Ovary (tissue), 9 donors: ENCODE results near the gene MYH11. TPM values are rescaled to one million over a fixed set of nuclear protein-coding genes. Genes with fewer than 3 reads are reported as not detected.
A peak's percentile ranks its signal among the peaks of the same experiment; 100 is the strongest.

ENCODE experiments used
- DNase-seq, 5 donors: peaks; one replicate each; pipeline ENCODE4 v3.0.0-alpha.2; 2019 to 2020
- H3K27ac ChIP-seq, 2 donors: fragments of 200-600 bp; one replicate each; pipeline versions ENCODE4 v1.5.1 to v1.8.0; 2019 to 2022
- H3K27me3 ChIP-seq: fragments of 200-600 bp; one replicate; pipeline ENCODE4 v1.8.0; 2022
- H3K36me3 ChIP-seq: fragments of 200-600 bp; sonication (generic); one replicate; pipeline ENCODE4 v1.5.1; 2019
- H3K4me1 ChIP-seq: one replicate; pipeline ENCODE4 v1.8.1; 2013; ENCODE audit warnings: mild to moderate bottlenecking, moderate library complexity; ENCODE audit not compliant: insufficient read depth
- H3K4me3 ChIP-seq: fragments of 200-600 bp; sonication (generic); one replicate; pipeline ENCODE4 v1.5.1; 2017
- H3K9me3 ChIP-seq, 2 donors: fragments of 200-600 bp in 1 of 2; sonication (generic) in 1 of 2; one replicate each; pipeline versions ENCODE4 v1.5.1 to v1.8.1; 2013 to 2019; ENCODE audit warnings: mild to moderate bottlenecking in 1 of 2, moderate library complexity in 1 of 2
- CTCF ChIP-seq, 3 donors: fragments of 450-650 bp in 2 of 3; fragments of 200-600 bp in 1 of 3; IDR thresholded peaks; one replicate each; pipeline versions ENCODE4 v1.5.1 to v1.8.0; 2016 to 2022; ENCODE audit warnings: antibody characterized with exemption in 3 of 3, mild to moderate bottlenecking in 1 of 3
- EP300 ChIP-seq: sonication (generic); formaldehyde crosslinking; IDR thresholded peaks from one replicate; pipeline ENCODE4 v1.6.1; 2017; ENCODE audit warnings: antibody characterized with exemption
- POLR2A ChIP-seq: fragments of 450-650 bp; IDR thresholded peaks from one replicate; pipeline ENCODE4 v1.6.1; 2017; ENCODE audit warnings: antibody characterized with exemption, mild to moderate bottlenecking, moderate library complexity
- WGBS, 3 donors: extraction: QIAGEN DNeasy Blood & Tissue Kit in 1 of 3; methylation state at CpG; one replicate each; pipeline versions ENCODE4 v1.1.5 to v1.1.7; 2013 to 2017; 5-methylcytosine and 5-hydroxymethylcytosine counted together
- intact Hi-C, 4 donors: fragments of 100-400 bp; cut with DNase I; formaldehyde crosslinking; loops; one replicate each; pipeline versions ENCODE4 v1.11.0 to v1.15.1; 2022 to 2023
- polyA plus RNA-seq, 2 donors: library from polyadenylated mRNA; stranded (reverse); fragments of 200-250 nt in 1 of 2; fragments of 350-450 nt in 1 of 2; fragmentation: Illumina TruSeq in 1 of 2; extraction: RNeasy Lipid Tissue Mini Kit (QIAGEN cat#74804) in 1 of 2; gene quantifications; one replicate each; pipeline ENCODE4 v1.2.3, GENCODE V29; 2013 to 2014
- total RNA-seq, 7 donors: library from RNA; depleted of rRNA in 2 of 7; stranded (reverse); fragments of >200 nt in 2 of 7; fragmentation: NEBNext Ultra II Directional in 3 of 7; extraction: Animal tissue kit (Norgen Biotek cat#: 25700) in 3 of 7; gene quantifications; one replicate each; pipeline versions ENCODE4 v1.1.0 to v1.2.4, GENCODE V29; 2016 to 2023
- donor health status: DM: no; HTN: no; CAD: no; lungs with moderate emphysema.
- donor health status: DM: no; HTN: no; CAD: no.
- donor health status: Bipolar disorder and iron deficiency.
- donor health status: DM: yes; HTN: yes; CAD: no.
- donor health status: DM: no; HTN: no; CAD: no.
- donor health status: DM: yes; HTN: yes; CAD: no.

The MYH11 gene
- total and polyA plus RNA-seq, 9 donors: 50.9 to 2,765 (median 263) TPM

- Histone ChIP-seq H3K36me3 (no peaks in the 10 kb centered on the region), H3K27me3 (no peaks in the 10 kb centered on the region), H3K9me3 (no peaks in the 10 kb centered on the region), H3K4me3 (no peak overlapping the region), H3K27ac (peak overlapping the region in 1 of 2 donors; percentile 23), H3K4me1 (peaks cover 3% of the 10 kb centered on the region)
- DNase-seq: peak; percentile 60 to 80 (median 68)
- TF ChIP-seq CTCF (IDR thresholded peaks at IDR 0.05) (no peak), POLR2A (no peak), EP300 (no peak)
- intact Hi-C loops: no loop called here
- 9 to 12% (median 9%) methylated on average over 9 of the region's 9 CpGs for WGBS, 3 donors
Observed at GRCh38 chr16:15829460-15829859, 27.4 kb downstream of the MYH11 start.

DNA sequence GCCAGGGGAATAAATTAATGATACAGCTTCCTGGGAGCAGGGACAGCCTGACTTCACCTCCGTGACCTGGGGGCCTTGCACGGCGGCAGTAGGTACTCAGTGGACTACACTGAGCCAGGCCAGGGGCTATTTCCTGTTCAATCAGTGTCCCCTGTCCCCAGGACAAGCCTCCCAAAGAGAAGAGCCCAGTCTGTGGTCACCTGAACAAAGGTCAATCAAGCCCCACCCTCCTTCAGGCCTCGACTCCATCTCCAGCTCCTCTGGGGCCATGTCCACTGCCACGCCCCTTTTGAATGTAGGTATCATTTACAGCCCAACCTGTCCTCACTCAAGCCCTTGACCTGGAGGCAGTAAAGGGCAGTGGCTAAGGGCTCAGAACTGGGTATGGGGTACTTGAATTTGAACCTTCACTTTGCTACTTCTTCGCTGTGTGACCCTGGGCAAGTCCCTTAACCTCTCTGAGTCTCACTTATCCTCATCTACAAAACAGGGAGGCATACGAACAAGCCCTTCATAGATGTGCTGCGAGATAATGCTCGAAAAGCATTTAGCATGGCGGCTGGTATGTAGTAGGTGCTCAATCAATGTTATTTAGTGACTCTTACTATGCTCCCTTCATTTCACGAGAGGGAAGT, 29.0 kb downstream of the MYH11 start:
- no peaks in the 10 kb centered on the region for H3K9me3 ChIP-seq
- H3K27me3 ChIP-seq: no peaks in the 10 kb centered on the region
- H3K4me3 ChIP-seq: no peak overlapping the region
- 89 to 93% (median 92%) methylated on average over 11 of the region's 11 CpGs for WGBS, 3 donors
- H3K4me1 ChIP-seq: peaks cover 7% of the 10 kb centered on the region
- intact Hi-C loops: no loop called here
- TF ChIP-seq POLR2A (no peak), EP300 (no peak), CTCF (IDR thresholded peaks at IDR 0.05) (no peak)
- no peaks in the 10 kb centered on the region for H3K36me3 ChIP-seq
- H3K27ac ChIP-seq: peak overlapping the region in 1 of 2 donors; percentile 23
- DNase-seq: no peak

GRCh38 chr16:15827299-15827698, 29.5 kb downstream of the MYH11 start:
- Histone ChIP-seq H3K27ac (no peak overlapping the region), H3K9me3 (no peaks in the 10 kb centered on the region), H3K27me3 (no peaks in the 10 kb centered on the region), H3K4me3 (no peak overlapping the region), H3K4me1 (peaks cover 8% of the 10 kb centered on the region), H3K36me3 (no peaks in the 10 kb centered on the region)
- 82 to 89% (median 84%) methylated on average over 7 of the region's 7 CpGs for WGBS, 3 donors
- intact Hi-C loops: no loop called here
- no peak for TF ChIP-seq CTCF (IDR thresholded peaks at IDR 0.05)
- TF ChIP-seq POLR2A: no peak
- no peak for TF ChIP-seq EP300
- DNase-seq: no peak

DNA sequence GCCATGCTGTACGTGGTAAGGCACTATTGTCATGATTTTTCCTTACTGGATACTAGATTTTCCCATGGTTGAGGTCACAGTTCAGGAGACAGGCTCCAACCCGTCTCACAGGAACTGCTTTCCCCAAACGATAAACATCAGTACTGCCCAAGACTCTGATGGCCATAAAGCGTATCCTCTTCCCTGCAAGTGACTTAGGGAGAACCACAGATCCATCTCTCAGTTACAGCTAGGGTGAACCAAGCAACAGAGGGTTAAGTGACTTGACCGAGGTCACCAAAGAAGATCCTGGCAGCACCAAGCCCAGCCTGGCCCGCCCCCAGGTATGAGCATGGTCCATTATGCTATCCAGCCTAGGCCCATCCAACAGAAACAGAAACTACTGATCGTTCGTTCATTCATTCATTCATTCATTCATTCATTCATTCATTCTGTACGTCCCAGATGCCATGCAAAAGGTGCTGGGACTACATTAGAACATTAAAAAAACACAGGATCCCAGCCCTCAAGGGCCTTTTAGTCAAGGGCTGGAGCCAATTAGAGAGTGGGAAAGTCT, 31.0 kb downstream of the MYH11 start:
- DNase-seq: no peak
- intact Hi-C loops: no loop called here
- TF ChIP-seq CTCF (IDR thresholded peaks at IDR 0.05) (no peak), EP300 (no peak), POLR2A (no peak)
- H3K36me3 ChIP-seq: no peaks in the 10 kb centered on the region
- no peaks in the 10 kb centered on the region for H3K27me3 ChIP-seq
- H3K9me3 ChIP-seq: no peaks in the 10 kb centered on the region
- no peak overlapping the region for H3K4me3 ChIP-seq
- no peak overlapping the region for H3K27ac ChIP-seq
- WGBS, 3 donors: 64 to 78% (median 72%) methylated on average over 9 of the region's 9 CpGs
- peaks cover 8% of the 10 kb centered on the region for H3K4me1 ChIP-seq
